Measurements from ENCODE around the gene B9D1.

DNA sequence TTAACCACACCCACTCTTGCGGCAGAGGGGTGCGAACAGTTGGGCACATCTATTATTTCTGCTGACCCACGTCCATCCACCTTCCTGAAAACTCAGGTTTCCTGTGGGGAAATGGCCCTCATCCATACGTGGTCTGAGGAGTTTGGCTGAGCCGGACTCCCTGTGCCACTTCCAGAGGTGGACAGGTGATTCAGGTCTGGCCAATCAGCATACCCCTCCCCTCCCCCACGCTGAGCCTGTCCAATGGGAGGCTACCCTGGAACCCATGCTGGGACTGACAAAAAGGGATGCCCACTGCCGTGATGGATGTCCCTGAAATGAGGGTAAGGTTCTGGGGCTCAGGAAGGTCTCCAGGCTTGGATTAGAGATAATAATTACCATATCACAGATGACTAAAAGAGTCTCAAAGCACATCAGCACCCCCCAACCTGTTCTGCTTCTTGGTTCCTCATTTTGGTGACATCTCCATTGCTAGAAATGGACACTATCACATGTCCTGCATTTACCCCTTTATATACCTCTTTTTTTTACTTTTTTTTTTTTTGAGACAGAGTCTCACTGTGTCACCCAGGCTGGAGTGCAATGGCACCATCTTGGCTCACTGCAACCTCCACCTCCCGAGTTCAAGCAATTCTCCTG, 10.5 kb upstream of the B9D1 start:
- TF ChIP-seq CTCF (IDR thresholded peaks at IDR 0.05) = no peak
- no peak for TF ChIP-seq POLR2A (IDR thresholded peaks at IDR 0.05)
